Inflammatory macrophage treated with lipopolysaccharide for 1 hour (primary cell): ENCODE data around the gene CALY.

Experiments
- DNase-seq, 2 donors: peaks; one replicate each; pipeline ENCODE4 v3.0.0-alpha.2; 2020 to 2022

CALY gene

GRCh38 chr10:133309720-133310398, 26.8 kb downstream of the CALY start:
- DNase-seq: no peak

DNA sequence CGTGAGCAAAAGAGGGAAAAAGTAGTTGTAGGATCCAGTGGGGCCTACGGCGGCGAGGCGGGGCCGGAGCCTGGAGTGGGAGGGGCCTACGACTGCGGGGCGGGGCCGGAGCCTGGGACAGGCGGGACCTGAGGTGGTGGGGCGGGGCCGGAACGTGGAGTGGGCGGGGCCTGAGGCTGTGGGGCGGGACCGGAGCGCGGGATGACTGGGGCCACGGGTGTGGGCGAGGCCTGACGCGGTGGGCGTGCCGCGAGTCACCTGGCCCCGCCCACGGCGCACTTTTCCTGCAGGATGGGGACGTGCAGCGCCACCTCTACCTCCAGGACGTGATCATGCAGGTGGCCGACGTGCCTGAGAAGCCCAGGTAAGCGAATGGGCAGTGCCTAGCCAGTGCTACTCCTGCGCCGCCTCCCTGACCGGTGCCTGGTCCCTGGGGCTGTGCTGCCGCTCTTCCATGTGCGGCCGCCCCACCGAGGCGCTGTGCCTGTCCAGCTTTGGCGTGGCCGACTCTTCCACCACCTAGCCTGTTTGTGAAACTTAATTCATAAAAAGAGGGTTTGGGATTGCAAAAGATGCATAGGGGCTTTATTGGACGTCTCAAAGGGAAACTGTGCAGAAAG, 27.5 kb downstream of the CALY start:
- peak; percentile 83 to 99 for DNase-seq

DNA sequence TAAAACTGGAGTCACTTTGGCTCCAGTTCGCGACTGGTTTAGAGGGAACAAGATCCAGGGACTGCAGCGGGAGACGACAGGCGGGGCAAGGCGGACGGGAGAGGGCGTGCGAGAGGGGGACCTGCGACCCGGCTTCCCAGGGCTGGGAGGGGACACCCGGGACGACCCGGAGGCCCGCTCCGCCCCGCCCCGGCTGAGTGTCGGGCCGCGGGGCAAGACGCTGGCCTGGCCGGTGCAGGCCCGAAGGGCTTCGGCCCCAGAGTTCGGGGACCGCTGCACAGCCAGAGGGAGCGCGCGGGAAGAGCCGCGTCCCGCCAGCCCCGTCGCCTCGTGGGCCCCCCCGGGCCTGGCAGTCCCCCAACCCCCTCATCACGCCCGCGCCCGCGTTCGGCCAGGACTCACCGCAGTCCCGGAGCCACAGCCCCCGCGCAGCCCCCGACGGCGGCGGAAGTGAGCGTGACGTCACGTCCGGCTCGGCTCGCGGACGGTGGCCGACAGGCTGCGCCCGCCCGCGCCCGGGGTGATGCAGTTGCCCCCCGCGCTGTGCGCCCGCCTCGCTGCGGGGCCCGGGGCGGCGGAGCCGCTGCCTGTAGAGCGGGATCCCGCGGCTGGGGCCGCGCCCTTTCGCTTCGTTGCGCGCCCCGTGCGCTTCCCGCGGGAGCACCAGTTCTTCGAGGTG, 28.1 kb downstream of the CALY start, which contains the start of the genes TUBGCP2 and ZNF511:
Gene TUBGCP2, minus strand, starts transcription at position 452 of the 679 bp plus-strand sequence. CDS start 5,931 bp downstream, outside the sequence.
Gene ZNF511, plus strand, starts transcription at position 494 of the 679 bp plus-strand sequence. Its CDS starts 30 bp downstream, at position 524.
- peak; percentile 80 to 88 for DNase-seq

DNA sequence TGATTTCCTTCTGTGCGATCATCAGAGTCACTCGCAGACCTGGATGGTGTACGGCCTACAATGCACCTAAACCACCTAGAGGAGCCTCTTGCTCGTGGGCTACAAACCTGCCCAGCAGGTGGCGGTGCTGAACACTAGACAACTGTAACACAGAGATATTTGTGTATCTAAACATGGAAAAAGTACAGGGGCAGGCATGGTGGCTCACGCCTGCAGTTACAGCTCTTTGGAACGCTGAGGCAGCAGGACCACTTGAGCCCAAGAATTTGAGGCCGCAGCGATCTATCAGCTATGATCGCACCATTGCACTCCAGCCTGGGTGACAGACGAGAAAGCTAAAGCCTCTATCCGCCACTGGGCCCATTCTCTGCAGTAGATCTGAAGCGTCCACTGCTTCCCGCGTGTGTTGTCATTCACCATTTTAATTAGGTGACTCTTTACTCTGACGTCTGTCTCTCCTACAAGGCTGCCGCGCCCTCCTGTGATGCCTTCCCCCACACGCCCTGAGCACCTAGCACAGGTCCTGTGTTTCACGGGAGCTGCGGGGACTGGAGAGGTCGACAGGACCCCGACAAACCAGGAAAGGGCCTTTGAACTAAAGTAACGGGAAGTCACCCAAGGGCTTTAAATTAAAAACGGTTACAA, 28.8 kb downstream of the CALY start:
- DNase-seq: peak; percentile 19 to 34

GRCh38 chr10:133306941-133307379, 29.7 kb downstream of the CALY start:
- no peak for DNase-seq

DNA sequence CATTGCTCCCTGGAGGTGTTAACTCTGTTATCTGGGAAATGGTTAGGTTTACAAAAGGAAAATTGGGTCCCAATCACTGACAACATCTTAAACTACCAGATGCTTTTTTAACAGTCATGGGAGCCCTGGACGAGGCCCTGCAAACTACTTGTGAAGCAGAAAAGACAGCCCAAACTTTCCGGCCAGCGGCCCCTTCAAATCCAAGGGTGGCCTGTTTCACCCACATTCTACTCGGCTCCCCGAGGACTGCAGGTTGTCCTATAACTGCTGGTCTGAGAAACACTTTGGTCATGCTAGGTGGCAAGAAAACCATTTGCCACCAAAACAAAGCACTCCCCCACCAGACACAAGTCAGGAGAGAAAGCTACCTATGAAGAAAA, 30.6 kb downstream of the CALY start:
- DNase-seq: no peak

DNA sequence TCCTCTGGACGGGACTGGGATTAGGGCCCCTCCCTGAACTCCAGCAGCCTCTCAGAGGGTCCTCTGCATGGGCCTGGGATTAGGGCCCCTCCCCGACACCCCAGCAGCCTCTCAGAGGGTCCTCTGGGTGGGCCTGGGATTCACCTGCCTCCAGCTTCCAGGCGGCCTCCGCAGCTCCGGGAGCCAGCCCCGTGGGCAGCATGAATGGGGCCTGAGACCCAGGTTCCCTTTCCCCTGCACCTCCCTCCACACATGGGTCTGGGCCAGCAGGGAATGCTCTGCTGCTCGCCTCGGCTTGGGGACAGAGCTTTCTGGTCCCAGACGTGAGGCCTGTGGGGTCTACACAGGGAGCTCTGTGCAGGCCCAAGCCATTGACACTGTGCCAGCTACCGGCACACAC, 33.5 kb downstream of the CALY start:
- no peak for DNase-seq

- DNase-seq: no peak
These were observed 34.5 kb downstream of the CALY start for GRCh38 chr10:133302230-133302629.

DNA sequence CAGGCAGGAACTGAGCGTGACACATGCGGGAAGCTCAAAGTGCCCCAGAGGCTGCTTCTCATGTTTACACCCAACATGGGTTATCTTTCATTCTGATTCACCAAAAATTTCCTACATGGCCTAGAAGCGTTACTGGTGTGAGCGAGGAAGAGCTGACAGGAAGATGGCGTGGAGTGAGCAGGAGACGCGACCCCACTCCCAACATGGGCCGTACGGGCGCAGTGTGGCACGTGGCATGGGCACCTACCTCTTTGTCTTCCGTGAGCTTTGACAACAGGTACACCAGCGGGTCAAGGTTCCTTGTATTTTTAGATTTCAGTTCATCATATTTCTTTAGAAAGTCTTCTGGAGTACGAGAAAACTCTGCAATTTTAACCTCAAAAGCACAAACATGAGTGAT, 37.0 kb downstream of the CALY start:
- DNase-seq: no peak

- no peak for DNase-seq
These were observed 37.5 kb downstream of the CALY start for GRCh38 chr10:133299224-133299623.

DNA sequence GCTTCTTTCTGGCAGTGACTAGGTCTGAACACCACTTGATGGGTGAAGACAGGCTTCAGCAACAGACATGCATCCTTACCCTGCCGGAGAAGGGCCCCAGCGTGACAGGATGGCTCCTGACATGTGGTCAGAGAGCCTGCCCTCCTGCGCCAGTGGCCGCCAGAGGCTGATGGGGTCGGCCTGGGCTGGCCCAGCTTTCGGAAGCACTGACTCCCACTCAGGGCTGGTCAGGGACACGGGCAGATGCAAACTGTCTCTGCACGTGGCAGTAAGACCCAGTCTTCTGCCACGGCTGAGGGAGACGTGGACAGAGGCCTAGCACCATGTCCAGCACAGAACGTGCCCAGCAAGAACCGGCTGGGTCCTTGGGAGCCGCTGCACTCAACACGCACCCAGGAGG, 38.2 kb downstream of the CALY start:
- DNase-seq: no peak

GRCh38 chr10:133297504-133297903, 39.2 kb downstream of the CALY start:
- no peak for DNase-seq

DNA sequence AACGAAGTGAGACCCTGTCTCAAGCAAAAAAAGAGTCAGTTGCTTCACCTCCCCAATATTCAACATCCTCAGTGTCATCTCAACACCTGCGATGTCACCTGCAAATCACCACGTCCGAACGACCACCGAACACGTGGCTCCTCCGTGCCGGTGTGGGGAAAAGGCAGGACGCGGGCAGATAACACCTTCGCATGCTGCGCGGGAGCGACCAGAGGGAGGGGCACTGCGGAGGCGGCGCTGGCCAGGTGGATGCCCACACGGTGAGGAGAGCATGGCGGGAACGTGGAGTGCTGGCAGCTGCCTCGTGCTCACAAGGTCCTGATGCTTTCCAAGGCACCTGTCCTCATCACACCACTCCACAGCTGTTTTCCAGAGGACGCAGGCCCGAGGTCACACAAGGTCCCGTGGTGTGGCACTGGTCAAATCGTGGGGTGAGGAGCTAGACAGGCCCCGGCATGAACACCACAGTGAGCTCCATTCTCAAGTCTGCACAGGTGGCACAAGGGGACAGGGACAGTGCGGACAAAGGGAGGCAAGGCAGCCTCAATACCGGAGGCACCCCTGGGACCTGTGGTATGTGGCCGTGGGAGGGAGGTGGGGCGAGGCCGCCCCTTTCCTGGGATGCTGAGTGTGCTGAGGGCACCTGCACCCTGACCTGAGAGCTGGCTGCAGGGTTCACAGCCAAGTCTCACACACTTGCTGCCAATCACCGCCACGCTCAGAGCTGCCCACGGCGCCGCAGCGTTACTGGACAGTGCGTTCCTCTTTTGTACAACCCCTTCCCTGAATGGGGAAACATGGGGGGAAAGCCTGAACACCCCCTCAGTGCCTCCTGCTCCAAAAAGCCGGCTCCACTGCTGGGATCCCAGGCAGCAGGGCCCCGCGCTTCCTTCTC, 41.0 kb downstream of the CALY start:
- peak; percentile 10 to 44 for DNase-seq

GRCh38 chr10:133294189-133294588, 42.5 kb downstream of the CALY start:
- DNase-seq: peak; percentile 51 to 85

- DNase-seq: no peak
These were observed 42.9 kb downstream of the CALY start for GRCh38 chr10:133293810-133294119.

- DNase-seq: peak; percentile 90 to 94
These were observed 43.5 kb downstream of the CALY start for GRCh38 chr10:133292919-133293809.

GRCh38 chr10:133289761-133290160, 46.9 kb downstream of the CALY start:
- no peak for DNase-seq

GRCh38 chr10:133287832-133288500, 48.7 kb downstream of the CALY start:
- DNase-seq: no peak

GRCh38 chr10:133286366-133286765, 50.3 kb downstream of the CALY start:
- no peak for DNase-seq

DNA sequence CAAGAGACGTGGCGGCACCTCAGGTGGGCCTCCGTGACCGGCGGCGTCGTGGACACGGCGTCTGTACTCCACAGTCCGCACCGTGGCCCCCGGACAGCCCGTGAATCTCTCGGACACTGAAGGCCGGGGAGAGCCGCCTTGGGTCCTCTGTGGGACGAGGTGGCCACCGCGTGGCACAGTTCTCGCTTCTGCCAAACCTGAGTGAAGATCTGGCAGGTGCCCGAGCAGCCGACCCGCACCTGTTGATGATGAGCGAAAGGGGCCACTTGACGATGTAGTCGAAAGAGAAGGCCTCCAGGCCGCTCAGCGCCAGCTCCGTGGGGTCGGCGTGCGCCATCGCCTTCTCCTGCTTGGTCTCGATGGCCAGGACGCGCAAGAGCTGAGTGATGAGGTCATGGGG, 51.5 kb downstream of the CALY start:
- DNase-seq: no peak

DNA sequence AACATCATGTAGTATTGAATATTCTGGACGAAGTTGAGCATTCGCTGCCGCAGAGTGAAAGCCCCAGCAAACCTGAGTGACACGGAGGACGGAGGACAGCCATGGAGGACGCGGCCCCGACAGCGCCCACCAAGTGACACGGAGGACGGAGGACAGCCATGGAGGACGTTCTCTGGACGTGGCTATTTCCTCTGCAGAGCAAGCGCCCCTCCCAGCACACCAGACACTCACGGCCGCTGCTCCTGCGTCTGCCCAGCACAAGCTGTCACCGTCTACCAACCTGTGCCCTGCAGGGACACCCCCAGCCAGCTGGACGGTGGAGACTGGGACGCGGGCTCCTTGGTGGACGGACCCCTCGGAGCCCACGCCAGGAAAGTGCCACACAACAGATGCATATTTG, 52.8 kb downstream of the CALY start:
- DNase-seq: no peak
